Glomerular visceral epithelial cell (primary cell): ENCODE measurements around the gene WDR72.
"Not testable (repeated sequence)": the region's sequence is repeated elsewhere in the genome, so short reads cannot be mapped to it uniquely, and the experiment has no call there.

Source experiments
- DNase-seq: peaks from one replicate; pipeline ENCODE4 v3.0.0-alpha.2; 2016; ENCODE audit errors: extremely low spot score

The WDR72 gene

GRCh38 chr15:53709821-53710220, 49.6 kb downstream of the WDR72 start:
- no peak for DNase-seq

GRCh38 chr15:53695365-53695764, 64.1 kb downstream of the WDR72 start:
- DNase-seq, result no peak

- no peak for DNase-seq
These were observed 65.0 kb downstream of the WDR72 start for GRCh38 chr15:53694476-53694874.

GRCh38 chr15:53693729-53694475, 65.6 kb downstream of the WDR72 start:
- DNase-seq, result peak; percentile 21

- DNase-seq, result not testable (repeated sequence)
These were observed 75.3 kb downstream of the WDR72 start for GRCh38 chr15:53684162-53684561.

GRCh38 chr15:53681056-53681455, 78.4 kb downstream of the WDR72 start:
- DNase-seq, result no peak

GRCh38 chr15:53675832-53676231, 83.6 kb downstream of the WDR72 start:
- DNase-seq, result peak; percentile 3

GRCh38 chr15:53671545-53671944, 87.9 kb downstream of the WDR72 start:
- DNase-seq, result no peak

- DNase-seq, result no peak
These were observed 88.8 kb downstream of the WDR72 start for GRCh38 chr15:53670701-53671100.

- DNase-seq, result no peak
These were observed 93.5 kb downstream of the WDR72 start for GRCh38 chr15:53665930-53666329.

GRCh38 chr15:53658827-53659555, 100.5 kb downstream of the WDR72 start:
- DNase-seq, result no peak

- DNase-seq, result no peak
These were observed 101.2 kb downstream of the WDR72 start for GRCh38 chr15:53658255-53658654.

GRCh38 chr15:53648934-53649333, 110.5 kb downstream of the WDR72 start:
- no peak for DNase-seq

- no peak for DNase-seq
These were observed 114.8 kb downstream of the WDR72 start for GRCh38 chr15:53644660-53645059.

- DNase-seq, result no peak
These were observed 124.9 kb downstream of the WDR72 start for GRCh38 chr15:53634517-53635106.

- no peak for DNase-seq
These were observed 132.2 kb downstream of the WDR72 start for GRCh38 chr15:53627279-53627678.

GRCh38 chr15:53625962-53626845, 133.3 kb downstream of the WDR72 start:
- no peak for DNase-seq

- no peak for DNase-seq
These were observed 134.2 kb downstream of the WDR72 start for GRCh38 chr15:53625260-53625659.

- DNase-seq, result no peak
These were observed 141.0 kb downstream of the WDR72 start for GRCh38 chr15:53618461-53618860.

GRCh38 chr15:53611145-53611920, 148.1 kb downstream of the WDR72 start:
- peak; percentile 41 for DNase-seq

GRCh38 chr15:53591041-53591440, 168.4 kb downstream of the WDR72 start:
- DNase-seq, result peak; percentile 45
